ENCODE results near the gene ANTXR1.

- no peak for TF ChIP-seq CTCF (IDR thresholded peaks at IDR 0.05; ENCODE audit: poor library complexity)
- no peak for TF ChIP-seq EZH2 (IDR thresholded peaks at IDR 0.05; ENCODE audit: borderline replicate concordance)
- no peak for TF ChIP-seq EZH2phosphoT487 (IDR thresholded peaks at IDR 0.05; ENCODE audit: low read depth, severe bottlenecking, unreplicated experiment)
Measured at GRCh38 chr2:69132960-69133590, 120.1 kb downstream of the ANTXR1 start.

Data from hepatocyte (in vitro differentiated cells).